Large intestine (tissue), 3 donors: ENCODE results near the gene RAB13. TPM values are rescaled to one million over a fixed set of nuclear protein-coding genes. Genes with fewer than 3 reads are reported as not detected.
"Not testable (repeated sequence)": the region's sequence is repeated elsewhere in the genome, so short reads cannot be mapped to it uniquely, and the experiment has no call there.

ENCODE experiments used
- DNase-seq, 2 donors: peaks; one replicate each; pipeline versions ENCODE4 v3.0.0 to v3.0.0-alpha.2; 2013
- H3K27ac ChIP-seq: one replicate; pipeline ENCODE4 v1.5.1; 2013; ENCODE audit warnings: low read length
- H3K27me3 ChIP-seq: 2 replicates; pipeline ENCODE4 v1.6.1; 2013; ENCODE audit warnings: low read length; ENCODE audit not compliant: control insufficient read depth, insufficient read depth
- H3K36me3 ChIP-seq: 2 replicates; pipeline ENCODE4 v1.6.1; 2013; ENCODE audit warnings: low read length; ENCODE audit not compliant: control insufficient read depth, insufficient read depth
- H3K4me1 ChIP-seq: one replicate; pipeline ENCODE4 v1.6.1; 2013; ENCODE audit warnings: low read length; ENCODE audit not compliant: control insufficient read depth, insufficient read depth
- H3K4me3 ChIP-seq: one replicate; pipeline ENCODE4 v1.5.1; 2013; ENCODE audit warnings: low read length
- H3K9me3 ChIP-seq: one replicate; pipeline ENCODE4 v1.6.1; 2013; ENCODE audit warnings: mild to moderate bottlenecking, low read depth, low read length, moderate library complexity; ENCODE audit not compliant: control insufficient read depth
- WGBS: methylation state at CpG from one replicate; pipeline ENCODE4 v1.1.5; 2013; ENCODE audit warnings: low lambda C conversion rate; ENCODE audit not compliant: insufficient coverage; 5-methylcytosine and 5-hydroxymethylcytosine counted together
- polyA plus RNA-seq: library from polyadenylated mRNA; unstranded; fragments of 120-200 nt; gene quantifications from one replicate; pipeline ENCODE4 v1.2.1, GENCODE V29; 2013

RAB13 gene
- polyA plus RNA-seq, 1 donor = 110 TPM

DNA sequence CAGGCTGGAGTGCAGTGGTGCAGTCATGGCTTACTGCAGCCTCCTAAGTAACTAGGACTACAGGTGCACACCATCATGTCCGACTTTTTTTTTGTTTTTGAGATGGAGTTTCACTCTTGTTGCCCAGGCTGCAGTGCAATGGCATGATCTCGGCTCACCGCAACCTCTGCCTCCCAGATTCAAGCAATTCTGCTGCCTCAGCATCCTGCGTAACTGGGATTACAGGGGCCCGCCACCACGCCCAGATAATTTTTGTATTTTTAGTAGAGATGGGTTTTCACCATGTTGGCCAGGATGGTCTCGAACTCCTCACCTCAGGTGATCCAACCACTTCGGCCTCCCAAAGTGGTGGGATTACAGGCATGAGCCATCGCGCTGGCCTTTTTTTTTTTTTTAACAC, 10.7 kb upstream of the RAB13 start:
- not testable (repeated sequence) for H3K4me1 ChIP-seq, DNase-seq, H3K27ac ChIP-seq, H3K9me3 ChIP-seq, H3K27me3 ChIP-seq, H3K4me3 ChIP-seq
- 96% methylated on average over 4 of the region's 10 CpGs for WGBS
- H3K36me3 ChIP-seq = peaks cover 21% of the 10 kb centered on the region

DNA sequence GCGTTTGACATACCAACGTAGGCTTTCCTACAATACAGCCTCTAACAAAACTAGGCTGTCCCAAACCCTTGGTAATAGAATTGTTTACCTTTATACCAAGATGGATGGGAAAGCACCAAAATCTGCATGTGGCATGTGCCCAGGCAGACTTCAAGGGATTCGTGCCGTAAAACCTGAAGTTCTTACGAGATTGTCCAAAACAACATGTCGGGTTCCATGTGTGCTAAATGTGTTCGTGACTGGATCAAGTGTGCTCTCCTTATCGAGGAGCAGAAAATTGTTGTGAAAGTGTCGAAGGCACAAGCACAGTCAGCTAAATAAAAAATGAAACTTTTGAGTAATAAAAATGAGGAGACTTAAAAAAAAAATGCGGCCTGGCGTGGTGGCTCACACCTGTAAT, 9.5 kb upstream of the RAB13 start:
- no peak overlapping the region for H3K27ac ChIP-seq
- H3K27me3 ChIP-seq = no peaks in the 10 kb centered on the region
- H3K4me3 ChIP-seq = no peak overlapping the region
- peaks cover 7% of the 10 kb centered on the region for H3K4me1 ChIP-seq
- 100% methylated on average over 2 of the region's 11 CpGs for WGBS
- H3K9me3 ChIP-seq = no peaks in the 10 kb centered on the region
- DNase-seq = no peak
- peaks cover 24% of the 10 kb centered on the region for H3K36me3 ChIP-seq

DNA sequence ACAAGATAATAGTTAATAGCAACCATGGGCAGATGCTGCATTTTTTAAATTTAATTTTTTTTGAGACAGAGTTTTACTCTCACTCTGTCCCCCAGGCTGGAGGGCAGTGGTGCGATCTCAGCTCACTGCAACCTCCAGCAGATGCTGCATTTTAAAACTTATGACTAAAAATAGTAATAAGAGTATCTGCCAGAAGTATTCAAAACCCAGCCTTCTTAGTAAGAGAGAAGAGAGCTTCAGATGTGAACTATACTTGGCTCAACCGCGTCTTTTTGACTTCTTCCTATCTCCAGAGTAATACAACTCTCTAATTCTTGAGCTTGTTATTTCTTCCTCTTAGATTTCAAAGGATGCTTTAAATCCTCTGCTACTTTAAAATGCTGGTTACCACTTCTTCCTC, 9.1 kb upstream of the RAB13 start:
- no peaks in the 10 kb centered on the region for H3K9me3 ChIP-seq
- H3K27me3 ChIP-seq = no peaks in the 10 kb centered on the region
- H3K36me3 ChIP-seq = peaks cover 24% of the 10 kb centered on the region
- H3K4me1 ChIP-seq = peaks cover 7% of the 10 kb centered on the region
- H3K4me3 ChIP-seq = no peak overlapping the region
- DNase-seq = no peak
- no CpG with 5 or more reads among the region's 3 CpGs for WGBS
- H3K27ac ChIP-seq = no peak overlapping the region

DNA sequence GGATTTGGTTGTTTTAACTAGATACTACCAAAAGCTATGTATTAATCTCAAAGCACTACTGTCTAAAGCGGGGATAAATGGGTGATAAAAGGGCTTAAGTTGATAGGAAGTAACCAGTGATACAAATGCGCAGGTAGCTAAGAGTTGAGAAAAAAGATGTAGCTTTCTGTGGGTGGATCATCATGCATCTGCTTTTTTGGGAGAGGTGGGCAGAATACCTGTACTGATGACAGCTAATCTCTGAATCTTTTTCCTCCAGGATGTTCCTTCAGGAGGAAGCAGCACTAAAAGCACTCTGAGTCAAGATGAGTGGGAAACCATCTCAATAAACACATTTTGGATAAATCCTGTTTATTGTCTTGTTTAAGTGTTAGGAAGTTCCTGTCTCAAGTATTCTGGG, 5.7 kb upstream of the RAB13 start:
- DNase-seq = no peak
- no peaks in the 10 kb centered on the region for H3K9me3 ChIP-seq
- WGBS = no CpG with 5 or more reads among the region's 2 CpGs
- H3K27me3 ChIP-seq = no peaks in the 10 kb centered on the region
- H3K4me1 ChIP-seq = peaks cover 7% of the 10 kb centered on the region
- H3K4me3 ChIP-seq = peak overlapping the region; percentile 73
- no peak overlapping the region for H3K27ac ChIP-seq
- peaks cover 24% of the 10 kb centered on the region for H3K36me3 ChIP-seq

- no peak for DNase-seq
- H3K4me3 ChIP-seq = peak overlapping the region; percentile 73
- WGBS = no CpG with 5 or more reads among the region's 9 CpGs
- H3K36me3 ChIP-seq = peaks cover 24% of the 10 kb centered on the region
- H3K27ac ChIP-seq = peak overlapping the region; percentile 52
- H3K4me1 ChIP-seq = peaks cover 7% of the 10 kb centered on the region
- H3K27me3 ChIP-seq = no peaks in the 10 kb centered on the region
- no peaks in the 10 kb centered on the region for H3K9me3 ChIP-seq
These were observed 5.1 kb upstream of the RAB13 start for GRCh38 chr1:153991151-153991630.

DNA sequence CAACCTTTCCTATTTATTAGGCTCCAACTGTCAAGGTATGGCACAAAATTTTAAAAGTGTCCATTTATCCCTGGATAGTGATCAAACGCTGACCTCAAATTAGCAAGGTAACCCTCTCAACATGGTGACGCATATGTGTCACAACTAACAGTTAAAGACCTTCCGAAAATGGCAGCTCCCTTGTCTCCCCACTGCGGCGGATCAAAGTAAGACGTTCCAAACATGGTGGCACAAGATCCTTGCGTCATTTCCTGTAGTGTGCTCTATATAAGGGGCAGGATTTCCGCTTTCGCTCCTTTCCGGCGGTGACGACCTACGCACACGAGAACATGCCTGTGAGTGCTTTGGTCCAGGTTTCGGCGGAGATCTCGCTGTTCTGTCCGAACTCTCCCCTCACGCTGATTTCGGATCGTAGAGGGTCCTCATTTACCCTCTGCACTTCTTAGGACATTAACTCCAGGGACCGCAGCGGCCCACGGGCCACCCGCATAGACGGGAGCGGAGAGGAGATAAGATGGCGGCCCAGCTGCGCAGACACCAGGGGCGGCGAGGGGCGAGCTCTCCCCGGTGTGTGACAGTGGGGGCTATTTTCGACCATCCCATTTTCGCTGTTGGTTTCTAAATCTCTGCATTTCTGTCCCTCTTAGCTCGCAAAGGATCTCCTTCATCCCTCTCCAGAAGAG, 4.5 kb upstream of the RAB13 start, which contains the start of gene RPS27:
RPS27 (plus strand) TSS at position 295 of the 683 bp plus-strand sequence; CDS start at position 330, 35 bp downstream.
- H3K36me3 ChIP-seq = peaks cover 24% of the 10 kb centered on the region
- peak; percentile 98 for DNase-seq
- H3K27me3 ChIP-seq = no peaks in the 10 kb centered on the region
- H3K27ac ChIP-seq = peak within 1 kb of the TSS; percentile 52
- H3K9me3 ChIP-seq = no peaks in the 10 kb centered on the region
- peak within 1 kb of the TSS; percentile 73 for H3K4me3 ChIP-seq
- WGBS = no CpG with 5 or more reads among the region's 36 CpGs
- H3K4me1 ChIP-seq = peaks cover 9% of the 10 kb centered on the region

- no peaks in the 10 kb centered on the region for H3K27me3 ChIP-seq
- 67% methylated on average over 1 of the region's 8 CpGs for WGBS
- H3K4me3 ChIP-seq = no peak overlapping the region
- no peak overlapping the region for H3K27ac ChIP-seq
- peaks cover 12% of the 10 kb centered on the region for H3K36me3 ChIP-seq
- H3K9me3 ChIP-seq = no peaks in the 10 kb centered on the region
- DNase-seq = no peak
- H3K4me1 ChIP-seq = peaks cover 15% of the 10 kb centered on the region
These were observed 1.5 kb upstream of the RAB13 start for GRCh38 chr1:153987621-153988020.

DNA sequence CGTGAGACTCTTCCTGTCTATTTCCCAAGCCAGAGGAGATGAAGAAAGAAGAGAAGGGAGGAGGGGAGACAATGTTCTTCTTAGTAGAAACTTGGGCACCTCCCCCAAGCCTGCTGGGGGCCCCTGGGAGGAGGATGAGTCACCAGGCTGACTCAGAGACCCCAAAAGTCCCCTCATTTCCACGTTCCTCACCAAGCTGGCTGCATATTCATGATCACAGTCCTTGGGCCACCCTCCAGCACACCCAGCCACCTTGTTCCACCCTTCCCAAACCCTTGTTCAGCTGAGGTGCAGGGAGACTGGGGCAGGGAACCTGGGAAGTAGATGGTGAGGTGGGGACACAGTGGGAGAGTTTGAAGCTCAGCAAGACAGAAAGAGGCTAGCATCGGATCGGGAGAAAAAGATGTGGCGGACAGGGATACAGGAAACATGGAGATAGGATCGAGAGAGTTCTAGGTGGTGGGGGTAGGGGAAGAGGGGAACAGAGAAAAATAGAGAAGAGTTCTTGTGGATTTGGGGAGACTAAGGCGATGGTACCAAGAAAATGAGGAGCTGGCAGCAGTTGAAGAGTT, 712 bp downstream of the RAB13 start:
- H3K4me1 ChIP-seq = peaks cover 8% of the 10 kb centered on the region
- H3K9me3 ChIP-seq = no peaks in the 10 kb centered on the region
- peak overlapping the region; percentile 67 for H3K27ac ChIP-seq
- peak overlapping the region; percentile 71 for H3K4me3 ChIP-seq
- H3K27me3 ChIP-seq = no peaks in the 10 kb centered on the region
- peaks cover 16% of the 10 kb centered on the region for H3K36me3 ChIP-seq
- WGBS = 17% methylated on average over 5 of the region's 7 CpGs
- DNase-seq = peak in 1 of 2 donors; percentile 40

GRCh38 chr1:153984123-153984894, 1.8 kb downstream of the RAB13 start:
- 71% methylated on average over 1 of the region's 6 CpGs for WGBS

GRCh38 chr1:153981735-153982134, 4.4 kb downstream of the RAB13 start:
- not testable (repeated sequence) for H3K9me3 ChIP-seq
- WGBS = no CpG with 5 or more reads among the region's 2 CpGs

More at GRCh38 chr1:153984123-153984894, 1.8 kb downstream of the RAB13 start:
- H3K4me1 ChIP-seq = peaks cover 8% of the 10 kb centered on the region
- peaks cover 16% of the 10 kb centered on the region for H3K36me3 ChIP-seq
- no peak for DNase-seq
- H3K27me3 ChIP-seq = no peaks in the 10 kb centered on the region
- H3K27ac ChIP-seq = no peak overlapping the region
- no peaks in the 10 kb centered on the region for H3K9me3 ChIP-seq
- H3K4me3 ChIP-seq = no peak overlapping the region

More at GRCh38 chr1:153981735-153982134, 4.4 kb downstream of the RAB13 start:
- not testable (repeated sequence) for H3K4me3 ChIP-seq, DNase-seq, H3K27ac ChIP-seq, H3K4me1 ChIP-seq, H3K27me3 ChIP-seq
- H3K36me3 ChIP-seq = peaks cover 16% of the 10 kb centered on the region
